KOPT-K1 (cell line): ENCODE measurements around the gene SSU72.
A peak's percentile ranks its signal among the peaks of the same experiment; 100 is the strongest.

Source experiments
- H3K27ac ChIP-seq: fragments of 200-600 bp; sonication (generic); 2 replicates; pipeline ENCODE4 v1.5.1; 2016; ENCODE audit warnings: antibody characterized with exemption, mild to moderate bottlenecking, low read depth, low read length; ENCODE audit not compliant: poor library complexity, severe bottlenecking
- H3K36me3 ChIP-seq: fragments of 200-600 bp; sonication (generic); 2 replicates; pipeline ENCODE4 v1.5.1; 2017; ENCODE audit warnings: antibody characterized with exemption, mild to moderate bottlenecking, low read length, moderate library complexity; ENCODE audit not compliant: insufficient read depth
- H3K9me3 ChIP-seq: fragments of 200-600 bp; sonication (generic); 2 replicates; pipeline ENCODE4 v1.5.1; 2017; ENCODE audit warnings: antibody characterized with exemption, low read length, mild to moderate bottlenecking; ENCODE audit not compliant: insufficient read depth, poor library complexity, severe bottlenecking

Gene SSU72

DNA sequence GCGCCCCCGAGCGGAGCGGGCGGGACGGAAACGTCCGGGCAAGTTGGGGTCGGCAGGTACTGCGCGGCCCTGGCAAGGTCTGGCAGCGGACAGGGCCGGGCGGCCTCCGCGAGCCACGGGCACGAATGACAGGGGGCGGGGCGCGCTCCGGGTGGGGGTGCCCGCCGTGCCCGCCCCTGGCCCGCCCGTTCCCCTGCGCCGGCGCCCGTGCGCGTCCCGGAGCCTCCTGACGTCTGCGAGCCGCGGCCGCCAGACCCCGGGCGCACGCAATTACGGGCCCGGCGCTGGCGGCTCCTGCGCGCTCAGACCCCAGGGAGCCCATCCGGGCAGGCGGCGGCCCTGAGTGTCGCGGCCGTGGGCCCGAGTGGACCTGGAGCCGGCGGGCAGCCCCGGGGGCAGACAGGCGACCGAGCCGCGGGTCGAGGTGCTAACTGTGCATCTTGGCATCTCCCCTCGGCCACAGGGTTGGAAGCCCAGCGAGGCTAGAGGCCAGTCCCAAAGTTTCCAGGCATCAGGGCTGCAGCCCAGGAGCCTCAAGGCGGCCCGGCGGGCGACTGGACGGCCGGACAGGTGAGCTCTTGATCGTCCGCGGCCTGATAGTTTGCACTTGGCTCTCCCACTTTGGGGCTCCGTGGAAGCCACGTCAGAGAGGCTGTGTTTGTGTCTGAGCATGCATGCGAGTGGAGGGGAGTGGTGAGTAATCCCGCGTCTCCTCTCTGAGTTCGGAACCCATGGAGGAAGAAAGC, 41.6 kb upstream of the SSU72 start:
- peak overlapping the region; percentile 98 for H3K27ac ChIP-seq
- H3K9me3 ChIP-seq = no peaks in the 10 kb centered on the region
- peaks cover 11% of the 10 kb centered on the region; the same call in 1 of the 2 replicates for H3K36me3 ChIP-seq

DNA sequence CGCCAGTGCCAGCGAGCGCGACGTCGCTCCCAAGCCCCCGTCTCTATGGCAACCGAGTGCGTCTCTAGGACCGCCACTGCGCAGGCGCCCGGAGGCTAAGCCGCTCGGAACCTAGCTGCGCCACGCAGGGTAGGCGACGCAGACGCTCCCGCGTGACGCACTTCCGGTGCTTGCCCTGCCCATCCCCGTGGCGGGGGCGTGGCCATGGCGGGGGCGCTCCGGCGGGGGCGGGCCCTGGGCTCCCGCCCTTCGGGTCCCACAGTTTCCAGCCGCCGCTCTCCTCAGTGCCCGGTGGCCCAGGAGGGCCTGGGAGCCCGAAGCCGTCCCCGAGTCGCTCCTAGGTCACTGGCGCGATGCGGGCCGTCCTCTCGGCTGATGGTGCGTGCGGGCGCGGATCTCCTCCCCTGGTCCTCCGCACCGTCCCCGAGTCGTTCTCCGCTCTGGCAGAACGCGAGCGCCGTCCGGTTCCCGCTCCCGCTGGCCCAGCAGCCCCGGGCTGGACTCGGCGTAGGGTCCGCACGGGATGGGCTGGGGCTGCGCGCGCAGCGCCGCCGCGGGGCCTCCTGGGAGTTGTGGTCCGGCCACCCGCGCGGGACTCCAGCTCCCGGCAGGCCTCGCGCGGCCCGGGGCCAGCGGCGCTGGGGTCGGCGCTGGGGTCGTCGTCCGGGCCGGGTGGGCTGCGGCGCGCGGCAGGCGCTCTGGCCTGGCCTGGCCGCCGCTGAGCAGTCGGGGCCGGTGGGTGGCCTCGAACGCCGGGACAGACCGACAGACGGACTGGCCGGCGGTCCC, 40.8 kb upstream of the SSU72 start, which contains the start of gene MIB2:
Gene MIB2, plus strand, starts transcription at position 245 of the 789 bp plus-strand sequence. CDS start 7,953 bp downstream, outside the sequence.
- H3K36me3 ChIP-seq = peaks cover 11% of the 10 kb centered on the region; the same call in 1 of the 2 replicates
- H3K27ac ChIP-seq = peak within 1 kb of the TSS; percentile 98
- no peaks in the 10 kb centered on the region for H3K9me3 ChIP-seq

GRCh38 chr1:1614954-1615255, 40.2 kb upstream of the SSU72 start:
- Histone ChIP-seq H3K36me3 (peaks cover 11% of the 10 kb centered on the region; the same call in 1 of the 2 replicates), H3K27ac (peak overlapping the region; percentile 98), H3K9me3 (no peaks in the 10 kb centered on the region)

DNA sequence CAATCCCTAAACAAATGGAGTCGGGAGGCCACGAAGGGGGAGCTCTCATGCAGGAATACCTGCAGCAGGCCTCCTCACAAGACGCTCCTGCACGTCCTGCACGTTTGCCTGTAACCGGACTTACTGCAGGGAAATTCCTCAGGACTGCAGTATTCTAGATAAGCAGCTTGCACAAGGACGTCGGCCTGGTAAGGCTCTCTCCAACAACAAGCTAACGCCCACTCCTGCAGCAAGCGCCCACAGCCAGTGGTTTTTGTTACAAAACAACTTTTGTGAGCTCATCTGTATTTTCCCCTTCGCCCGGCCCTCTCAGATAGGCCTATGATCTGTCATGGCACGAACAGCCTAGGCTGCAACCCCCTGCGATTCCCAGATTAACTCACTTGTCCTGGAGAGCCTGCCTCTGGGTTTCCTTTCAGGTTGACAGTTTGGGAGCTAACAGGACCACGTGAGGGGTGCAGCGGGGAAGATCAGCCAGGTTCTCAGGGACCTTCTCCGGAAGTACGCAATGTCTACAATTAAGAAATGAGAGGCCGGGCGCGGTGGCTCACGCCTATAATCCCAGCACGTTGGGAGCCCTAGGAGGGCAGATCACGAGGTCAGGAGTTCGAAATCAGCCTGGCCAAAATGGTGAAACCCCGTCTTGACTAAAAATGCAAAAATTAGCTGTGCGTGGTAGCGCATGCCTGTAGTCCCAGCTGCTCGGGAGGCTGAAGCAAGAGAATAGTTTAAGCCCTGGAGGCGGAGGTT, 39.7 kb upstream of the SSU72 start:
- Histone ChIP-seq H3K9me3 (no peaks in the 10 kb centered on the region), H3K27ac (peak overlapping the region; percentile 98), H3K36me3 (peaks cover 11% of the 10 kb centered on the region; the same call in 1 of the 2 replicates)

DNA sequence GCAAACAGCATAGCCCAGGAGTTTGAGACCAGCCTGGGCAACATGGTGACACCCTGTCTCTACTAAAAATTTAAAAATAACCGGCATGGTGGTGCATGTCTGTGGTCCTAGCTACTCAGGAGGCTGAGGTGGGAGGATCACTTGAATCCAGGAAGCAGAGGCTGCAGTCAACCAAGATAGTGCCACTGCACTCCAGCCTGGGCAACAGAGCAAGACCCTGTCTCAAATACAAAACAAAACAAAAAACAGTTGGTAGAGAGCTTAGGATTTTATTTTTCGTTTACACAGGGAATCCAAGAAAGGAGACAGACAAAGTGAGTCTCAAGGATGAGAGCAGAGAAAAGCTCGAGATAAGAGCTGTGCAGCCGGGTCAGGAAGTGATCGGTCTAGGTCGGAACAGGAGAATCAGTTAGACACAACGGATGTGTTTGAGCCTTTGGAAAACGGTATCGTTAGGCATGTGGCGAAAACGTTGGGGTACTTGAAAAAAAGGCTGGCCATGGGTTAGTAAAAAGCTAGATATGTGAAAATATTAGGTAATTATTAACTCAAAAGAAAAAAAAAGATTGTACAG, 38.9 kb upstream of the SSU72 start:
- H3K36me3 ChIP-seq = peaks cover 11% of the 10 kb centered on the region; the same call in 1 of the 2 replicates
- H3K9me3 ChIP-seq = no peaks in the 10 kb centered on the region
- no peak overlapping the region for H3K27ac ChIP-seq

DNA sequence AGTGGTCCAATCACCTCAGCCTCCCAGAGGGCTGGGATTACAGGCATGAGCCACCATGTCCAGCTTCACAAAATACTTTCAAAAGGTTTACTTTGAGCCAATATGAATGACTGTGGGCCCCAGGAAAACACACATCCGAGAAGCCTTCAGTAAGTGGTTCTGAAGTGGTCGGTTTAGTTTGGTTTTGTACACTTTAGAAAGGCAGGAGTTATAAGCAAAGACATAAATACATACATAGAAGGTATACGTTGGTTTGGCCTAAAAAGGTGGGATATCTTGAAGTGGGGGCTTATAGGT, 37.4 kb upstream of the SSU72 start:
- Histone ChIP-seq H3K36me3 (no peaks in the 10 kb centered on the region), H3K9me3 (no peaks in the 10 kb centered on the region), H3K27ac (no peak overlapping the region)

GRCh38 chr1:1610796-1611195, 36.1 kb upstream of the SSU72 start:
- Histone ChIP-seq H3K9me3 (no peaks in the 10 kb centered on the region), H3K27ac (no peak overlapping the region), H3K36me3 (no peaks in the 10 kb centered on the region)

- Histone ChIP-seq H3K36me3 (no peaks in the 10 kb centered on the region), H3K9me3 (no peaks in the 10 kb centered on the region), H3K27ac (no peak overlapping the region)
Observed at GRCh38 chr1:1609822-1610485, 35.3 kb upstream of the SSU72 start.

DNA sequence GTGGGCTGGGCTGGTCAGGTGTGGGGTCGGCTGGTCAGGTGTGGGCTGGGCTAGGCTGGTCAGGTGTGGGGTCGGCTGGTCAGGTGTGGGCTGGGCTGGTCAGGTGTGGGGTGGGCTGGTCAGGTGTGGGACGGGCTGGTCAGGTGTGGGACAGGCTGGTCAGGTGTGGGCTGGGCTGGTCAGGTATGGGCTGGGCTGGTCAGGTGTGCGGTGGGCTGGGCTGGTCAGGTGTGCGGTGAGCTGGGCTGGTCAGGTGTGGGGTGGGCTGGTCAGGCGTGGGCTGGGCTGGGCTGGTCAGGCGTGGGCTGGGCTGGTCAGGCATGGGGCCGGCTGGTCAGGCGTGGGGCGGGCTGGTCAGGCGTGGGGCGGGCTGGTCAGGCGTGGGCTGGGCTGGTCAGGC, 31.6 kb upstream of the SSU72 start:
- no peaks in the 10 kb centered on the region for H3K36me3 ChIP-seq
- no peaks in the 10 kb centered on the region for H3K9me3 ChIP-seq
- H3K27ac ChIP-seq = no peak overlapping the region

DNA sequence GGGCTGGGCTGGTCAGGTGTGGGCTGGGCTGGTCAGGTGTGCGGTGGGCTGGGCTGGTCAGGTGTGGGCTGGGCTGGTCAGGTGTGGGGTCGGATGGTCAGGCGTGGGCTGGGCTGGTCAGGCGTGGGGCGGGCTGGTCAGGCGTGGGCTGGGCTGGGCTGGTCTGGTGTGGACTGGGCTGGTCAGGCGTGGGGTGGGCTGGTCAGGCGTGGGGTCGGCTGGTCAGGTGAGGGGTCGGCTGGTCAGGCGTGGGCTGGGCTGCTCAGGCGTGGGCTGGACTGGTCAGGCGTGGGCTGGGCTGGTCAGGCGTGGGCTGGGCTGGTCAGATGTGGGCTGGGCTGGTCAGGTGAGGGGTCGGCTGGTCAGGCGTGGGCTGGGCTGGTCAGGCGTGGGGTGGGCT, 31.1 kb upstream of the SSU72 start:
- Histone ChIP-seq H3K36me3 (no peaks in the 10 kb centered on the region), H3K27ac (no peak overlapping the region), H3K9me3 (no peaks in the 10 kb centered on the region)

GRCh38 chr1:1605034-1605591, 30.4 kb upstream of the SSU72 start:
- no peaks in the 10 kb centered on the region for H3K36me3 ChIP-seq
- H3K9me3 ChIP-seq = no peaks in the 10 kb centered on the region
- H3K27ac ChIP-seq = no peak overlapping the region

DNA sequence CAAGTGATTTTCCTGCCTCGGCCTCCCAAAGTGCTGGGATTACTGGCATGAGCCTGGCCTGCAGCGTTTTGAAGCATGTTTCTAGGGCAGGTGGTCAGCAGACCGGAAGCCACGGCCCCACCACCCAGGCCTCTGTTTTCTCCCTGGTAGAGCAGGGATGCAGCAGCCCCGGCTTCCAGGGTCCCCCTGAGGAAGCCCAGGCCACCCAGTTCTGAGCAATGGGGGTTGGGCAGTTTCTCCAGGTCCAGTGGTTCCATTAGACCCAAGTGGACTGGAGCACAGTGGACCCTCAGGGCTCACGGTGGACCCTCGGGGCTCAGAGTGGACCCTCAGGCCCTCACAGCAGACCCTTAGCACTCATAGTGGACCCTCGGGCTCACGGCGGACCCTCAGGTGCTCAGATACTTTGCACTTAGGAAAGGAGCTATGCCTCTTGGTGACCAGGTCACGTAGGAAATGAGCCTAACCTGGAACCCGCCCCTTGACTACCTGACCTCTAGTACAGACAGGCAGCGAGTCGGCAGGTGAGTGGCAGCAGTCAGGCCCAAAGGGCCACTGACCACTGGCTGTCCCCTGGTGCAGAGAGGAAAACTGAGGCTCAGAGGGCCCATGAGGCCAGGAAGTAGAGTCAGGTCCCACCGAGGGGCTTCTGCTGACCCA, 29.8 kb upstream of the SSU72 start:
- Histone ChIP-seq H3K36me3 (no peaks in the 10 kb centered on the region), H3K27ac (no peak overlapping the region), H3K9me3 (no peaks in the 10 kb centered on the region)

- H3K9me3 ChIP-seq = no peaks in the 10 kb centered on the region
- H3K36me3 ChIP-seq = no peaks in the 10 kb centered on the region
- no peak overlapping the region for H3K27ac ChIP-seq
Observed at GRCh38 chr1:1603671-1604373, 29.2 kb upstream of the SSU72 start.
